GM20000 (cell line): ENCODE measurements around the gene MAPK1IP1L.

Experiments used
- DNase-seq: peaks from one replicate; pipeline ENCODE4 v3.0.0; 2012; ENCODE audit warnings: low spot score
- TF ChIP-seq, protein P1 (sequence below): IDR thresholded peaks from 2 replicates; pipeline ENCODE4 v1.5.1; 2012; ENCODE audit warnings: mild to moderate bottlenecking, control low read depth; ENCODE audit errors: extremely low read depth, missing control alignments

MAPK1IP1L gene

DNA sequence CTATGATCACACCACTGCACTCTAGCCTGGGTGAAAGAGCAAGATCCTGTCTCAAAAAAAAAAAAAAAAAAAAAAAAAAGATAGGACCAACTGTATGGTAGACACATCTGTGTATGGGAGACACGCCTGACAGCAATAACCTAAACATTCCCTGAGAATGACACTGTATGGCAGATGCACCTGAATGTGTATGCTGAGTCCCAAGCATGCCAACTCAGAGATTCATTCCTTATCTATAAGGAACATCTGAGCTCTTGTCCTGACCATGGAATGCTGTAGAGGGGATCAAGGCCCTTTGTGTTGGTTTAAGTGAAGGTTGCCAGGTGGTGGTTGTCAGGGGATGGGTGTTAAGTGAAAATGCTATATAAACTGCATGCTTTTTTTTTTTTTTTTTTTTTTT is 58.4 kb downstream of the MAPK1IP1L start:
- no peak for DNase-seq
- TF ChIP-seq, protein P1, sequence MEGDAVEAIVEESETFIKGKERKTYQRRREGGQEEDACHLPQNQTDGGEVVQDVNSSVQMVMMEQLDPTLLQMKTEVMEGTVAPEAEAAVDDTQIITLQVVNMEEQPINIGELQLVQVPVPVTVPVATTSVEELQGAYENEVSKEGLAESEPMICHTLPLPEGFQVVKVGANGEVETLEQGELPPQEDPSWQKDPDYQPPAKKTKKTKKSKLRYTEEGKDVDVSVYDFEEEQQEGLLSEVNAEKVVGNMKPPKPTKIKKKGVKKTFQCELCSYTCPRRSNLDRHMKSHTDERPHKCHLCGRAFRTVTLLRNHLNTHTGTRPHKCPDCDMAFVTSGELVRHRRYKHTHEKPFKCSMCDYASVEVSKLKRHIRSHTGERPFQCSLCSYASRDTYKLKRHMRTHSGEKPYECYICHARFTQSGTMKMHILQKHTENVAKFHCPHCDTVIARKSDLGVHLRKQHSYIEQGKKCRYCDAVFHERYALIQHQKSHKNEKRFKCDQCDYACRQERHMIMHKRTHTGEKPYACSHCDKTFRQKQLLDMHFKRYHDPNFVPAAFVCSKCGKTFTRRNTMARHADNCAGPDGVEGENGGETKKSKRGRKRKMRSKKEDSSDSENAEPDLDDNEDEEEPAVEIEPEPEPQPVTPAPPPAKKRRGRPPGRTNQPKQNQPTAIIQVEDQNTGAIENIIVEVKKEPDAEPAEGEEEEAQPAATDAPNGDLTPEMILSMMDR: no peak

DNA sequence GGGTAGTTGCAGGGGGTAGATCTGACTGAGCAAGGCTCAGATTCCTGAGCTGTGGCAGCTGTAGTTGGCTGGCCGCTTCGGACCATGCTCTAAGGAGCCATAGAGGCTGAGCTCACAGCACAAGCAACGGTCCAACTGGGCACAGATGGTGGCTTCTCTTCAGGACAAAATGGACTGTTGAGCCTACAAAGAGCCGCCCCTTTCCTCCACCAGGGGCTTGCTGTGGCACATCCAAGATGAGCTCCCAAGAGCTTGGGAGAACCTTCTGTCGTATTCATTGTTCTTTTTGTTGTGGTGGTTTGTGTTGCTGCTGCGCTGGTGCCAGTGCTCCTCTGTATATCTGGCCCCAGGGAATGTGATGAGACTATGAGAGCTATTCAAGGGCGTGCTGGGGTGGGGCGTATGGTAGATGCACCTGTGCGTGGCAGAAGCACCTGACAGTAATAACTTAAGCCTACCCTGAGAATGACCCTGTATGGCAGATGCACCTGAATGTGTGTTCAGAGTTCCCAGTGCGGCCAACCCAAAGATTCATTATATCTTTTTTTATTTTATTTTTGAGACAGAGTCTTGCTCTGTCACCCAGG is 59.8 kb downstream of the MAPK1IP1L start:
- DNase-seq: no peak
- TF ChIP-seq, protein P1: no peak

DNA sequence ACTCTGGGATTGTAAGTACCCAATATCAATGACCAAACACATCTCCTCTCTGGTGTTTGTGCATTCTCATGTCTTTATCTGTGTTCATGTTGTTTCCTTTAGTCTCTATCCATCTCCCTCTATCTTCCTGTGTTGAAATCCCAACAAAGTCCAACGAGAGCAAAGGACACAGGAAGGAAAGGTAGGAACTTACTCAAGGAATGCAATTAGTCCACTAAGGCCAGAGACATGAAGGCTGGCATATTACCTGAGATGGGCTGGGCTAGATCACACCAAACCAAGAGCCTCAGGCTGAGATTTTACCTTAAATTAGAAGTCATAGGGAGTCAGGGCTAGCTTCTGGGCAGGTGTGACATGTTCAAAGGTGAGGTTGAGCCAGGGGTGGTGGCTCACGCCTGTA is 63.3 kb downstream of the MAPK1IP1L start:
- TF ChIP-seq, protein P1: no peak
- DNase-seq: no peak

DNA sequence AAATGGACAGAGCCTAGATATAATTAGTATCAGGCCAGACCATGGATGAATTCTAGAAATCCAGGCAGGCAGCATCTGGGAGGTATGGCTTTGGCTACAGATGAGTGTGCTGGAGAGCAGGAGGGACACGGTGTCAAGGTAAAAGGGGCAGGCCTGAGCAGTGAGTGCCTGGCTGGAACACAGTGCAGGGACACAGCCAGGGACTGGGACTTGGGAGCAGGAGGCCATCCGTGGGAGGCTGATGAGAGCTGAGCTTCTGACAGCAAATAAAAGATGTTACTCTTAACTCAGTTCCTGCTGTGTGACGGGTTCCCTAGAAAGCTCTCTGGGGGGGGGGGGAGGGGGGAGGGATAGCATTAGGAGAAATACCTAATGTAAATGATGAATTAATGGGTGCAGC is 64.0 kb downstream of the MAPK1IP1L start:
- TF ChIP-seq, protein P1: no peak
- DNase-seq: no peak

DNA sequence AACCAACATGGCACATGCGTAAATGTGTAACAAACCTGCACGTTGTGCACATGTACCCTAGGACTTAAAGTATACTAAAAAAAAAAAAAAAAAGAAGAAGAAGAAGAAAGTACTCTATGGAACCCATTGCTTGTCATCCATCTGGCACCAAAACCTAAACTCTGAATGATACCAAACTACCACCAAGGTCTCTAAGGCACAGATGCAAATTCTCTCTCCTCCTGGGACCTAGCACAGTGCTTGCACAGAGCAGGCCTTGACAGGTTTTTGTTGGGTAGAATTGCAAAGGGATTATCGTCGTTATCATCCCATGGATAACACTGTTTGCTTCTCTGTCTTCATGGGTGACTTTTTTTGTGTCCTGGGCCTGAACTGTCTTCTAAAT is 64.4 kb downstream of the MAPK1IP1L start:
- DNase-seq: no peak
- TF ChIP-seq, protein P1: no peak

DNA sequence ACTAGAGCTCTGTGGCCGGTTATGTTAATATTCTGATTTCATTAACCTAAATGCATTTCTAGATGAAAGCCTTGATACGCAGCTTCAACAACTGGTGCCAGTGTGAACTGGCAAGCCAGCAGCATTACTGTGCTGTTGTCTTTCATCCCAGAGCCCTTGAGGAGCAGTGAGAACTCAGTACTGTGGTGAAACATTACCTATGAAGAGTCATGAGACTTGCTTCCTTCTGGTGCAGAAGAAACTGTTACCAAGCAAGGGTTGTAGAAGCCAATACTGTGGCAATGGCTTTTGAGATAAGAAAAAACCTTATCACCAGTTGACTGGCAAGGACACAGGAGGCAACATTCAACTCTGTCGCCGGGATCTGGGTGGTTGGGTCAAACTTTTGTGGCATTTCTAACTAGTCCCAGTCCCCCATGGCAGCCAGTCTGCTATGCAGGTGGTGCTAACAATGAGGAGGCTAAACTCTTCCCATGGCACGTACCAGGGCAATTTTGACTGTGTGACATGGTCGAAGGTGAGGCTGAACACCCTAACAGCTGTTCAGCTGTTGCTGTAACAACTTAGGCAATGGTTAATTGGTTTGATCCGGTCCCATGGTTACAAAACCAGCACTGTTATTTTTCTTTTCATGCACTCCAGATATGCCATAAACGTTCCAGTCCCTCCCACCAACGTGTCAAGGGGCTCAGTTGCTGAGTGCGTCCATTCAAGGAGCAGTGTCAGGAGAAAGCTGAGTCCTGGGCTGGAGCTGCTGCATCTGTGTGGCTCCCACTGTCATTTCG is 65.0 kb downstream of the MAPK1IP1L start:
- DNase-seq: no peak
- TF ChIP-seq, protein P1: no peak

DNA sequence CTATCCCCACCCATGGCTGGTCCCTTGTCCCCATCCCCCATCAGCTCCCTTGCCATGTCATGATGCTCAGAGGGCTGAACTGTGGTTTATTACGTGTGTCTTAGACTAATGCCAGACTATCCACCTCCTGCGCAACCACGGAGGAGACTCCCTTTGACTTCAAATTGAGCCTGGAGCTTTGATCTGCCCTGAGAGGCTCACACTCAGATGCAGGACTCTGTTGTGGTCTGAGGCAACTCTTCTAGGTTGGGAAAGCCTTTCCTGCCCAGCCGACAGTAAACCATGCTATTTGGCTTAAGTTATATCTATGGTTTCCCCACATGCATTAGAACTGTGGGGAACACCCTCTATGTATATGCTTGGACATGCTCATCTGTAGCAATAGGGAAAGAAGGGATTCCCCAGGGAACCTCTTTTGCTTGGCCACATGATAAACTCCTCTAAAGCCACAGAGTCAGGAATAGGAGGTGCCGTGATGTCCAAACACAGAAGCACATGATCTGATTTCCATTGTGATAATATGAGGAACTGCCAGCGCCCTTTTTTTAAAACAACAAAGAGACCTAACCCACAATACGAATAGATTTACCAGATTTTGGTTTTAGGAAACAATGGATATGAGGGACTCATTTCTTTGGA is 66.5 kb downstream of the MAPK1IP1L start:
- no peak for DNase-seq
- TF ChIP-seq, protein P1: no peak
